H1 (cell line): ENCODE results near the gene SHC3. TPM values are rescaled to one million over a fixed set of nuclear protein-coding genes. Genes with fewer than 3 reads are reported as not detected.

Experiments
- CTCF ChIA-PET: fragments of 300-600 bp; sonication (Branson Sonifier 250); formaldehyde crosslinking; loops from one replicate; lab custom pipeline; 2021; ENCODE audit not compliant: partially characterized antibody; lab: Charles Lee
- POLR2A ChIA-PET: fragments of 300-600 bp; sonication (Branson Sonifier 250); formaldehyde crosslinking; loops from one replicate; lab custom pipeline; 2021; ENCODE audit warnings: inconsistent platforms; ENCODE audit not compliant: partially characterized antibody; lab: Charles Lee
- DNase-seq, 2 experiments: peaks; one replicate each; pipeline versions ENCODE4 v3.0.0 to v3.0.0-alpha.2; 2010 to 2022; ENCODE audit warnings: low spot score in 2 of 2, low read depth in 1 of 2, mixed read lengths in 1 of 2
- FAIRE-seq: peaks from 2 replicates; lab custom pipeline; 2011; peaks lifted over from hg19 to GRCh38; lab: Jason Lieb, UNC
- H2AFZ ChIP-seq: 2 replicates; pipeline ENCODE4 v1.8.1; 2012; ENCODE audit warnings: low read length, inconsistent platforms
- H2AK5ac ChIP-seq: 2 replicates; pipeline ENCODE4 v1.6.1; 2013; ENCODE audit warnings: low read depth, low read length
- H2BK120ac ChIP-seq: replicated peaks from 2 replicates; pipeline ENCODE3; 2013; ENCODE audit warnings: low read depth, low read length, inconsistent platforms
- H2BK12ac ChIP-seq: 2 replicates; pipeline ENCODE4 v1.6.1; 2013; ENCODE audit warnings: low read depth, low read length
- H2BK15ac ChIP-seq: 2 replicates; pipeline ENCODE4 v1.6.1; 2013; ENCODE audit warnings: low read length
- H2BK20ac ChIP-seq: 2 replicates; pipeline ENCODE4 v1.6.1; 2013; ENCODE audit warnings: low read length
- H2BK5ac ChIP-seq: 2 replicates; pipeline ENCODE4 v1.6.1; 2013; ENCODE audit warnings: low read depth, low read length
- H3K14ac ChIP-seq: 2 replicates; pipeline ENCODE4 v1.6.1; 2013; ENCODE audit warnings: inconsistent platforms; ENCODE audit not compliant: insufficient read length
- H3K18ac ChIP-seq: 2 replicates; pipeline ENCODE4 v1.6.1; 2013; ENCODE audit warnings: low read length; ENCODE audit errors: extremely low read depth
- H3K23ac ChIP-seq: 2 replicates; pipeline ENCODE4 v1.6.1; 2013; ENCODE audit warnings: inconsistent platforms; ENCODE audit not compliant: insufficient read length
- H3K23me2 ChIP-seq: 2 replicates; pipeline ENCODE4 v1.6.1; 2013; ENCODE audit warnings: low read depth, low read length
- H3K27ac ChIP-seq: 2 replicates; pipeline ENCODE4 v1.6.1; 2011; ENCODE audit warnings: low read depth, low read length, inconsistent platforms
- H3K27me3 ChIP-seq, 4 experiments: replicated peaks in 1 of 4; 1 replicate in 1 of 4; 2 replicates in 3 of 4; pipeline versions ENCODE4 v1.6.1 to v1.8.1; 2011 to 2013; ENCODE audit warnings: low read length in 3 of 4, mild to moderate bottlenecking in 3 of 4, inconsistent platforms in 2 of 4, mixed read lengths in 2 of 4, moderate library complexity in 1 of 4; ENCODE audit not compliant: control insufficient read depth in 3 of 4, insufficient read depth in 3 of 4; ENCODE audit errors: extremely low read depth in 1 of 4
- H3K36me3 ChIP-seq, 4 experiments: 2 replicates each; pipeline versions ENCODE4 v1.6.1 to v1.8.1; 2011 to 2013; ENCODE audit warnings: mild to moderate bottlenecking in 4 of 4, low read length in 3 of 4, moderate library complexity in 2 of 4, control low read depth in 1 of 4, inconsistent platforms in 1 of 4; ENCODE audit not compliant: insufficient read depth in 4 of 4, control insufficient read depth in 2 of 4
- H3K4ac ChIP-seq: replicated peaks from 2 replicates; pipeline ENCODE3; 2013; ENCODE audit warnings: low read length, low read depth, mixed read lengths, inconsistent platforms; ENCODE audit not compliant: insufficient read length
- H3K4me1 ChIP-seq, 4 experiments: replicated peaks in 1 of 4; 1 replicate in 1 of 4; 2 replicates in 3 of 4; pipeline versions ENCODE4 v1.6.1 to v1.8.1; 2011 to 2013; ENCODE audit warnings: low read length in 3 of 4, inconsistent platforms in 2 of 4, mixed read lengths in 1 of 4; ENCODE audit not compliant: insufficient read depth in 4 of 4, control insufficient read depth in 3 of 4
- H3K4me2 ChIP-seq, 2 experiments: 2 replicates each; pipeline versions ENCODE4 v1.6.1 to v1.8.1; 2011 to 2013; ENCODE audit warnings: low read depth in 2 of 2, low read length in 2 of 2, control low read depth in 1 of 2, inconsistent platforms in 1 of 2, mild to moderate bottlenecking in 1 of 2; ENCODE audit not compliant: insufficient read depth in 1 of 2
- H3K4me3 ChIP-seq, 4 experiments: fragments of 200-600, 300-600 bp in 1 of 4; sonication (generic), shearing (Covaris generic), sonication (Bioruptor Twin) in 1 of 4; 2 replicates each; pipeline versions ENCODE4 v1.5.1 to v1.8.1; 2011 to 2016; ENCODE audit warnings: low read length in 4 of 4, low read depth in 3 of 4, control low read depth in 2 of 4, inconsistent platforms in 2 of 4, mild to moderate bottlenecking in 2 of 4, mixed read lengths in 1 of 4, moderate library complexity in 1 of 4; ENCODE audit not compliant: insufficient read depth in 2 of 4; ENCODE audit errors: extremely low read depth in 1 of 4
- H3K56ac ChIP-seq: replicated peaks from 2 replicates; pipeline ENCODE3; 2013; ENCODE audit warnings: low read depth, mild to moderate bottlenecking, mixed read lengths, low read length, inconsistent platforms; ENCODE audit not compliant: insufficient read length
- H3K79me1 ChIP-seq: 2 replicates; pipeline ENCODE4 v1.6.1; 2013; ENCODE audit warnings: low read depth, low read length, control low read depth
- H3K79me2 ChIP-seq, 2 experiments: 2 replicates each; pipeline versions ENCODE4 v1.6.1 to v1.8.1; 2012 to 2013; ENCODE audit warnings: low read length in 2 of 2, mild to moderate bottlenecking in 2 of 2, inconsistent platforms in 1 of 2; ENCODE audit not compliant: insufficient read depth in 2 of 2, control insufficient read depth in 1 of 2
- H3K9ac ChIP-seq, 4 experiments: replicated peaks in 1 of 4; 1 replicate in 1 of 4; 2 replicates in 3 of 4; pipeline versions ENCODE4 v1.6.1 to v1.8.1; 2011 to 2013; ENCODE audit warnings: low read depth in 3 of 4, low read length in 3 of 4, control low read depth in 2 of 4, mild to moderate bottlenecking in 2 of 4, moderate library complexity in 2 of 4, inconsistent platforms in 1 of 4; ENCODE audit errors: extremely low read depth in 1 of 4
- H3K9me3 ChIP-seq, 2 experiments: 2 replicates each; pipeline versions ENCODE4 v1.6.1 to v1.8.1; 2012 to 2013; ENCODE audit warnings: mild to moderate bottlenecking in 2 of 2, moderate library complexity in 2 of 2, control low read depth in 1 of 2, inconsistent platforms in 1 of 2, low read depth in 1 of 2, low read length in 1 of 2, mixed read lengths in 1 of 2; ENCODE audit not compliant: insufficient read depth in 2 of 2
- H4K20me1 ChIP-seq, 2 experiments: replicated peaks in 1 of 2; 2 replicates each; pipeline versions ENCODE3 to v1.8.1; 2011 to 2013; ENCODE audit warnings: inconsistent platforms in 2 of 2, low read length in 2 of 2, mild to moderate bottlenecking in 1 of 2; ENCODE audit not compliant: insufficient read depth in 2 of 2, control insufficient read depth in 1 of 2
- H4K5ac ChIP-seq: 2 replicates; pipeline ENCODE4 v1.6.1; 2013; ENCODE audit warnings: low read length, low read depth, mixed read lengths, inconsistent platforms; ENCODE audit not compliant: insufficient read length
- H4K8ac ChIP-seq: 2 replicates; pipeline ENCODE4 v1.8.0; 2013; ENCODE audit warnings: mild to moderate bottlenecking, moderate library complexity, low read length, inconsistent platforms; ENCODE audit not compliant: insufficient read depth; ENCODE audit errors: extremely low read depth
- H4K91ac ChIP-seq: replicated peaks from 2 replicates; pipeline ENCODE3; 2013; ENCODE audit warnings: low read length, mixed read lengths, inconsistent platforms; ENCODE audit not compliant: insufficient read length
- BRCA1 ChIP-seq: IDR thresholded peaks from 2 replicates; pipeline ENCODE4 v1.6.1; 2012; ENCODE audit warnings: low read depth, low read length, improper control_type of control experiment
- CTBP2 ChIP-seq: IDR thresholded peaks from 2 replicates; pipeline ENCODE4 v1.7.0; 2011; ENCODE audit warnings: borderline replicate concordance, mild to moderate bottlenecking, moderate library complexity, mixed read lengths, low read length; ENCODE audit not compliant: insufficient read depth, insufficient read length
- EGR1 ChIP-seq: IDR thresholded peaks from 2 replicates; pipeline ENCODE4 v1.6.1; 2011; ENCODE audit warnings: low read depth, low read length, borderline replicate concordance
- HDAC2 ChIP-seq, 2 experiments: fragments of 300-600 bp in 1 of 2; sonication (generic) in 1 of 2; IDR thresholded peaks; 2 replicates each; pipeline ENCODE4 v1.6.1; 2011 to 2012; ENCODE audit warnings: low read depth in 2 of 2, low read length in 2 of 2, mild to moderate bottlenecking in 2 of 2, moderate library complexity in 2 of 2, borderline replicate concordance in 1 of 2, inconsistent platforms in 1 of 2
- KDM4A ChIP-seq: IDR thresholded peaks from one replicate; pipeline ENCODE4 v1.7.1; 2012; ENCODE audit warnings: low read depth, mild to moderate bottlenecking, moderate library complexity, low read length, inconsistent platforms; ENCODE audit not compliant: severe bottlenecking
- RAD21 ChIP-seq, 2 experiments: IDR thresholded peaks in 1 of 2; conservative IDR thresholded peaks in 1 of 2; 2 replicates each; pipeline ENCODE4 v1.6.1; 2011; ENCODE audit warnings: low read depth in 2 of 2, low read length in 2 of 2, improper control_type of control experiment in 1 of 2, inconsistent platforms in 1 of 2, mild to moderate bottlenecking in 1 of 2, moderate library complexity in 1 of 2
- RFX5 ChIP-seq: IDR thresholded peaks from 2 replicates; pipeline ENCODE4 v1.6.1; 2011; ENCODE audit warnings: low read depth, low read length, improper control_type of control experiment, borderline replicate concordance
- RNF2 ChIP-seq: fragments of 200-900, 300-1000 bp; sonication (generic); IDR thresholded peaks from 2 replicates; pipeline ENCODE4 v1.7.1; 2016; ENCODE audit warnings: borderline replicate concordance, low read depth, mild to moderate bottlenecking, antibody characterized with exemption, low read length; ENCODE audit not compliant: poor library complexity, severe bottlenecking; ENCODE audit errors: missing control alignments
- RXRA ChIP-seq: IDR thresholded peaks from 2 replicates; pipeline ENCODE4 v1.6.1; 2011; ENCODE audit warnings: low read depth, mild to moderate bottlenecking, low read length, moderate library complexity; ENCODE audit not compliant: insufficient read depth
- YY1 ChIP-seq: IDR thresholded peaks from 2 replicates; pipeline ENCODE4 v1.6.1; 2011; ENCODE audit warnings: low read depth, mild to moderate bottlenecking, low read length
- WGBS, 2 experiments: shearing (Covaris generic) in 1 of 2; methylation state at CpG; one replicate each; pipeline versions ENCODE4 v1.1.6 to v1.1.7; 2013 to 2015; ENCODE audit warnings: low lambda C conversion rate in 2 of 2, mixed read lengths in 2 of 2, inconsistent platforms in 1 of 2, low coverage in 1 of 2, missing lambda C conversion rate in 1 of 2; ENCODE audit not compliant: insufficient replicate concordance in 2 of 2, insufficient coverage in 1 of 2, insufficient read length in 1 of 2; ENCODE audit errors: extremely low coverage in 1 of 2, missing lambda C conversion rate in 1 of 2; 5-methylcytosine and 5-hydroxymethylcytosine counted together
- polyA plus RNA-seq, 7 experiments: library from polyadenylated mRNA; depleted of rRNA in 3 of 7; stranded (reverse) in 5 of 7; unstranded in 2 of 7; fragments of >200 nt in 5 of 7; fragments of 200-250 nt in 2 of 7; gene quantifications; 1 replicate in 5 of 7; 2 replicates in 1 of 7; 4 replicates in 1 of 7; pipeline versions ENCODE4 v1.2.1 to v1.2.3, GENCODE V29; 2011 to 2013; ENCODE audit warnings: missing spikeins in 2 of 7, mixed read lengths in 2 of 7
- total RNA-seq: library from RNA; stranded (reverse); fragmentation: NEBNext Ultra II Directional; extraction: Animal tissue kit (Norgen Biotek cat#: 25700); gene quantifications from 2 replicates; pipeline ENCODE4 v1.2.1, GENCODE V29; 2021
- TF ChIP-seq, protein P1 (sequence below): IDR thresholded peaks from 2 replicates; pipeline ENCODE4 v1.6.1; 2012; ENCODE audit warnings: inconsistent platforms

SHC3 gene
- total and polyA plus RNA-seq, 2 of the 8 experiments (the other 6 are each of a cell fraction or from before 2014, with no cell fraction given) = 1.4 to 7.1 TPM

DNA sequence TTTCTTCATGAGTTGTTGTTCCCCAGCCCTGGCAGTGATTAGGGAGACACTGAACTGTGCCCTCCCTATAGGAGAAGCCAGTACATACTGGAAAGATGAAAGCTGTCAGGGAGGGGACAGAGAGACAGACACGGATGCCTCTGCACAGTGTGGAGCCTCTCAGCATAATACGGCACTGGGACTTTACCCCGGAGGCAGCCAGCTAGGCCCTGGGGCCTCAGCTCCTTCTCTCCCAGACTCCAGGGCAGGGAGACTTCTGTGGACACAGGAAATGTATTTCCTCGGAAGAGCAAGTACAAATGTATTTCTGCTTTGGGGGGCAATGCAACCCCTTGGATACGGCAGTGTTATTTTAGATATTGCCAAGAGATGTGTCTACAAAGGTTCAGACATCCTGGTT lies 125.3 kb downstream of the SHC3 start:
- Histone ChIP-seq H2BK120ac (no peak overlapping the region), H2AK5ac (no peak overlapping the region), H2BK5ac (no peak overlapping the region), H3K56ac (no peak overlapping the region), H3K4me3 (no peak overlapping the region), H4K20me1 (no peaks in the 10 kb centered on the region), H3K9ac (no peak overlapping the region), H3K23ac (no peak overlapping the region), H4K5ac (no peak overlapping the region), H3K79me1 (no peaks in the 10 kb centered on the region), H3K79me2 (no peaks in the 10 kb centered on the region), H3K18ac (no peak overlapping the region), H4K91ac (no peak overlapping the region), H4K8ac (no peak overlapping the region), H2BK15ac (no peak overlapping the region), H3K23me2 (peaks cover 4% of the 10 kb centered on the region; the same call in 1 of the 2 replicates), H2AFZ (no peak overlapping the region), H3K36me3 (no peaks in the 10 kb centered on the region), H3K14ac (no peak overlapping the region), H3K4me1 (no peaks in the 10 kb centered on the region), H3K4ac (no peak overlapping the region), H3K9me3 (peaks cover 0 to 1% of the 10 kb centered on the region in 2 experiments; a peak in 1 of 4 replicates), H3K27ac (no peak overlapping the region), H2BK20ac (no peak overlapping the region), H3K27me3 (no peaks in the 10 kb centered on the region), H3K4me2 (no peak overlapping the region), H2BK12ac (no peak overlapping the region)
- POLR2A ChIA-PET = no interaction called here
- DNase-seq (no peak), FAIRE-seq (no peak)
- CTCF ChIA-PET = no interaction called here
- no peak for TF ChIP-seq BRCA1
- TF ChIP-seq RFX5 = no peak
- no peak for TF ChIP-seq YY1
- no peak for TF ChIP-seq CTBP2
- no peak for TF ChIP-seq RAD21 (IDR thresholded peaks at IDR 0.05 in 1 of 2, conservative IDR thresholded peaks at IDR 0.05 in 1 of 2; ENCODE audit: low read depth in 2 of 2, low read length in 2 of 2)
- no peak for TF ChIP-seq RXRA
- no peak for TF ChIP-seq KDM4A
- no peak for TF ChIP-seq RNF2
- TF ChIP-seq HDAC2 (IDR thresholded peaks at IDR 0.05; ENCODE audit: borderline replicate concordance in 1 of 2, low read depth in 2 of 2, low read length in 2 of 2) = no peak
- no peak for TF ChIP-seq EGR1
- TF ChIP-seq, protein P1, sequence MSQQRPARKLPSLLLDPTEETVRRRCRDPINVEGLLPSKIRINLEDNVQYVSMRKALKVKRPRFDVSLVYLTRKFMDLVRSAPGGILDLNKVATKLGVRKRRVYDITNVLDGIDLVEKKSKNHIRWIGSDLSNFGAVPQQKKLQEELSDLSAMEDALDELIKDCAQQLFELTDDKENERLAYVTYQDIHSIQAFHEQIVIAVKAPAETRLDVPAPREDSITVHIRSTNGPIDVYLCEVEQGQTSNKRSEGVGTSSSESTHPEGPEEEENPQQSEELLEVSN = no peak
- 89% methylated on average over 5 of the region's 5 CpGs; no CpG with 5 or more reads in 1 of the 2 experiments for WGBS, 2 experiments
